Measurements from ENCODE around the gene DMBT1.

The DMBT1 gene

DNA sequence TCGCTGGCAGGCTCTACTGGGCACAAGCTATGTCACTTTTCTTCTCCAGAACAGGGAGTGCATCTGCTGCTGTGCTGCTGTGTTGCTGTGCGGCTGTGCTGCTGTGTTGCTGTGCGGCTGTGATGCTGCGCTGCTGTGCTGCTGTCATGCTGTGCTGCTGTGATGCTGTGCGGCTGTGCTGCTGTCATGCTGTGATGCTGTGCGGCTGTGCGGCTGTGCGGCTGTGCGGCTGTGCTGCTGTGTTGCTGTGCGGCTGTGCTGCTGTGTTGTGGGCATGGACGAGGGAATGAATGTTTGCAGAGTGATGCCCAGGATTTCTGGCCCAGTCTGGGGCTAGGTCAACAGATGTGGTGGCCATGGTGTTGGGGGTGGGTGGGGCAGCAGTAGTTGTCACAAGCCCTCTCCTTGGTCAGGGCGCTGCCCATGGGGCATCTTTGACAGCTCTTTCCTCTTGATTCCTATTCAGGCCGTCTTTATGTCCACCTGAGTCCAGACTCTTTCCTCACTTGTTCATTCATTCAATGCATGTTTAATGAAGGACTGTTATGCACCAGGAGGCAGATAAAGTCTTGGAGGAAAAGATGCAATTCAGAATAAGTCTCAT is 83.5 kb downstream of the DMBT1 start:
- no peak overlapping the region for H3K4me3 ChIP-seq (ENCODE audit: low read depth, low read length)

- no peak overlapping the region for H3K4me3 ChIP-seq (ENCODE audit: low read depth, low read length)
Observed at GRCh38 chr10:122646511-122647382, 86.2 kb downstream of the DMBT1 start.

DNA sequence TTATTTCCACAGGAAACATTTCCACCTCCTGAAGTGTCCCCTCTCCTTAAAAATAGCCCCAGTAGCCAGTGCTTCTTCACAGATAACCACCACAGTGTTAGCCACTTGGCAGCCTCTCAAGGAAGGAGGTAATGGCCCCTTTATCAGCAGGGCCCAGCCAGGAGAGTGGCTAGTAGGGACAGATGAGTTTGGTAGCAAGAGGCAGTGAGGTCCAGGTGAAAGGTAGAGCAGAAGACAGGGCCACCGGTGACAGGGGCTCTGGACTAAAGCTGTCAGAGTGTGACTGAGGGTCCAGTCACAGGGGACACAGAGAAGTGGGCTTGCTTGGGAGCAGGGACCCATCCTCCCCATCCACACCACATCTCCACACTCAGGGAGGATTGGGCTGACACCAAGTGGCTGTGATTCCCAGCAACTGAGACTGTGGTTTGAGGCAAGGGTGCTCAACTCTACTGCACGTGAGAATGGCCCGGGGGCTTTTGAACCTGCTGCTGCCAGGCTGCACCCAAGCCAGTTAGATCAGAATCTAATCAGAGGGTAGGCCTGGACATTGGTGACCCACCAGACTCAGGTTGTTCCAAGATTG is 86.9 kb downstream of the DMBT1 start:
- no peak overlapping the region for H3K4me3 ChIP-seq (ENCODE audit: low read depth, low read length)

- no peak overlapping the region for H3K4me3 ChIP-seq (ENCODE audit: low read depth, low read length)
Observed at GRCh38 chr10:122648599-122649428, 88.3 kb downstream of the DMBT1 start.

DNA sequence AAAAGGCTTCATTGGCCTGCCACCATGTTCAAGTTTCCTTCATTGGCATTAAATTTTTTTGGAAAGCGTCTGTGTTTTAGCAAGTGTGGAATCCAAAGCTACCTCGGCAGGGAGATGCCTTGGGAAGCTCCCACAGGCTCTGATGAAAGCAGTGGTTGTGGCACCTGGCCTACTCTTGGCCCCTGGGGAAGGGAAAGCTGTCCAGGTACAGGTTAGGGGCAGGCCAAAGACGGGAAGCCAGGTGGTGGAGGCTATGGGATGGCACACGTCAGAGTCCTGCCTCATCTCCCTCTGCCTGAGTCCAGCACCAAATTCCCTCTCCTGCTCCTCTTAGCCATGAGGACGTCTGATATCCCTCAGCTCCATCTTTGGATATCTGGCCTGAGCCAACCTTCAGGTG is 89.3 kb downstream of the DMBT1 start:
- no peak overlapping the region for H3K4me3 ChIP-seq (ENCODE audit: low read depth, low read length)

GRCh38 chr10:122650331-122650730 is 89.8 kb downstream of the DMBT1 start:
- H3K4me3 ChIP-seq (ENCODE audit: low read depth, low read length), result no peak overlapping the region

GRCh38 chr10:122655524-122656307 is 95.2 kb downstream of the DMBT1 start:
- H3K4me3 ChIP-seq (ENCODE audit: low read depth, low read length), result no peak overlapping the region

DNA sequence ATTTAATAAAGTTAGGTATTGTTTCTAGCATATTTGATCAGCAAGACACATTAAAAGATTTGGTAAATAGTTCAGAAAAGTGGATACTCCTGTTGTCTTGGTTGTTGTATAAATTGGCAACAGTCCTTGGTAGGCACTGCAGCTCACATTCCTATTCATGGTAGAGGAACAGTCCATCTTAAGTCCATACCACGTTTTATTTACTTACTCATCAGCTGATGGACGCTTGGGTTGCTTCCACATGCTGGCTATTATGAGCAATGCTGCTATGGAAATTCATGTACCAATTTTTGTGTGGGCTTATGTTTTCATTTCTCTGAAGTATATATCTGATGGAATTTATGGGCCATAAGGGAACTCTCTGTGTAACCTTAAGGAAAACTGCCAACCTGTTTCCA is 95.8 kb downstream of the DMBT1 start:
- no peak overlapping the region for H3K4me3 ChIP-seq (ENCODE audit: low read depth, low read length)

GRCh38 chr10:122656741-122657140 is 96.2 kb downstream of the DMBT1 start:
- no peak overlapping the region for H3K4me3 ChIP-seq (ENCODE audit: low read depth, low read length)

DNA sequence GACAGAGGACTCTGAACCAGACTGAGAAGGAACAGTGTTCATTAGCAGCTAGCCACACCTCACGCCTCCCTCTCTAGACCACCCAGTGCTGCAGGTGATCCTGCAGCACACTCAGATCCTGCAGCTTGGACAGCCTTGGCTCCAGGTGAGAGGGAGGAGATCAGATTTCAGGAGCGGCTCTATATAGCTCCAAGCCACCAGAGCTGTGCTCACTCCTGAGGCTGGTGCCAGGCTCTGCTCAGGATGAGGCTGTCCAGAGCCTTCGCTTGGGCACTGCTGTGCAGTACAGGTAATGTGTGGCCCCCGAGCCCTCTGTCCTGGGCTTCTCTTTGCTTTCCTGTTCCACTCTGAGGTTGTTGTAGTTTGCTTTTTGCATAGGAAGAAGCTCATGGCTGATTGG is 96.7 kb downstream of the DMBT1 start:
- no peak overlapping the region for H3K4me3 ChIP-seq (ENCODE audit: low read depth, low read length)

DNA sequence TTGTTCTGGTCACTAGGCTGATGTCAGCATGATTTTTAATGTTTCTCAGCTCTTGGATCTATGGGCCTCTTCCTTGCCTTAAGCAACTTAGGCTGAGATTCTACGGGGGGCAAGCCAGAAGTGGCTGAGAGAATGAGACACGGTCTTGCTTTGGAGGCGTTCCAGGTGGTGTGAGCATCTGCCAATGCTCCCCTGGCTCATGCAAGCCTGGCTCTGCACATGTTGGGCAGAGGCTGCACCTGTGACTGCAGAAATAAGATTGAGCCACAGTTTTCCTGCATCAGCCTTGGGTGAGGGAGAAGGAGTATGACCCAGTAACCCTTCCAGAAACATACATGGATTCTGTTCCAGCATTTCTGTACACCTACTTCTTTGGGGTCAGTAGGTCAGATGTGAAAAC is 97.2 kb downstream of the DMBT1 start:
- H3K4me3 ChIP-seq (ENCODE audit: low read depth, low read length), result no peak overlapping the region

DNA sequence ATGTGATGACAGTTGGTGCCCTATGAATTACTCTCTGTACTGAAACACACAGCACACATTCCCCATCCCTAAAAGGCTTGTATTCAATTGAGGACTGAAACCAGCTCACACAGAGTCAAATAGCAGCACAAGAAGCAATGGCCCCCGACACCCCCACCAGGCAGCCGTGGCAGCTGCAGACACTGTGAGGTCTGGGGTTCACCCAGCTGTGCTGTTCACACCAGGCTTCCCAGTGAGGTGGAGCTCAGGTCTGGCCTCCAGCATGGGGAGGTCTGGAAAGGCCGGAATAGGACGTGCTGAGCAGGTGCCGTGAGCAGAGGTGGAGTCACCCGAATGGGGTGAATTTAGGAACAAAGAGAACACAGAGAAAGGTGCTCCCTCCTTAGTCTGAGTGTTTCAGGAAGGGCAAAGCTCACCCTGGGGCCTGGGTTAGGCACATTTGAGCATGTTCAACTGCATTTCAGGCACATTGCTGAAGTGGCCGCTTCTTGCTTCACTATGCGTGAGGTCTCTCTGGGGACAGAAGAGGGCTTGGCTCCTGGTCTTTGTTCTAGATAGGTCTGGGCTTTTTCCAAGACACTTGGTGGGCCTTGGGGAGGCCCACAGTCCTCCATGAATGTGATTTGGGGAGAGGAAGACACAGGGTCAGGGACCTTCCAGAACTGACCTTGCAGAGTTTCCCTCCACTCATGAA is 97.9 kb downstream of the DMBT1 start:
- H3K4me3 ChIP-seq (ENCODE audit: low read depth, low read length), result no peak overlapping the region

DNA sequence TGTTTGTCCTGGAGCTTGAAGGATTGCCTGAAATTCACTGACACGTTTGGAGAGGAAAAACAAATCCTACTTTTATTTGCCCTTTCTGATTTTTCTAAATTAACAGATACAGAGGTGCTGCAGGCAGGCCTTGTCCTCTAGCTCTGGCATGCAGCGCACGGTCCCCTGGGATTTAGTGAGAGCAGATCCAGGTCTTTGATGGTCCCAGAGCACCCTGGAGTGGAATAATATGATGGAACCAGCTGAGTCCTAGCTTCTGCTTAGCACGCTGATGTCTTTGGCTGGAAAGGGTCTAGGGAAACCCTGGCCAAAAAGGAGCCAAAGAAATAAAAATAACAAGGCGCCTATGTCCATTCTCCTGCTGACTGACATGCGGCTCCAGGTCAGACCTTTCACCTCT is 98.6 kb downstream of the DMBT1 start:
- no peak overlapping the region for H3K4me3 ChIP-seq (ENCODE audit: low read depth, low read length)

DNA sequence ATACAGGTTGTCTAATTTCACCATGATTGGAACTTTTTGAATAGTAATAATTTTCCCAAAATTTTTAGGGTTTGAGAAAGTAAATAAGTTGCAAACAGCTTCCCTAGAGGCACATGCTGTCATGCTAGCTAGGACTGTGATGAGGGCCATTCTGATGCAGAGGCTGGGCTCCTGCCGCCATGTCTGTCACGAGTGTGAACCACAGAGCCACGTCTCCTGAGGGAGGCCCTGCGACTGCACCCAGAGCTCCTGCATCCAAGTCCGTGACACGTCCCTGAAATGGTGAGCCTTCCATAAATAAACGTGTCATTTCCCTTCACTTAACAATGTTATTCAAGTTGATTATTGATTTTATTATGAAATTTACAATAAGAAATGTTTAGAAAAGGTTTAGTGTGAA is 99.1 kb downstream of the DMBT1 start:
- no peak overlapping the region for H3K4me3 ChIP-seq (ENCODE audit: low read depth, low read length)

DNA sequence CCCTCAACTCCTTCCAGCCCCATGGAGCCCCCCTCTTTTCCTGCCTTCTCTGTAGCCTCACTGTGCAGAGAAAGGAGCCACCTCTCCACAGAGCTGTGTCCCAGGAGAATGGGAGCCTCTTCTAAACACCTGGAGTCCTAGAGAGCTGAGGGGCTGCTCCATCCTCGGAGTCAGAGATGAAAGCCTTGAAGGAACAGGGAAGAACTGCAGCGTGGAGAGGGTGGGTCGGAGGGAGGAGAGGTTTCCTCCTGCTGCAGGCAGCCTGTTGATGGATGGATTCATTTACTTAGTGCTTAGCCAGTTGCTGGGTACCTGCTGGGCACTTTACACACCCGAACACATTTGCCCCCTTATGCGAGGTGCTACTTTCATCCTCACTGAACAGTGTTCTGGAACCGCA is 100.1 kb downstream of the DMBT1 start:
- no peak overlapping the region for H3K4me3 ChIP-seq (ENCODE audit: low read depth, low read length)

DNA sequence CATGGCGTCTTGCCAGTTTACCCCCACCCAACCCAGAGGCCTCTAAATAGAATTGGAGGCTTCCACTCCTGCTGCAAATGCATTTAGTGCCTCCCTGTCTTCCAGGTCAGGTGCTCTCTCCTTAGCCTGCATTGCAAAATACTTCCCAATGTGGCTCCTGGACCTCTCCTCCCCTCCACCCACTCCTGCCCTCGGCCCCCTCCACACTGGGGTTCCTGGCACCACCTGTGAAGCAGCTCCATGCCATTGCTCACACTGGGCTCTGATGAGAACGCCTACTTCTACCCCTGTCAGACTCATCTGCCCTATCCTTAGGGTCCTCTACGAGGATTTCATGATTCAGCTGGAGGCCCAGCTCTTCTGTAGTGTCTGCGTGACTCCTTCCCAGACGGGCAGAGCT is 101.7 kb downstream of the DMBT1 start:
- H3K4me3 ChIP-seq (ENCODE audit: low read depth, low read length), result no peak overlapping the region

DNA sequence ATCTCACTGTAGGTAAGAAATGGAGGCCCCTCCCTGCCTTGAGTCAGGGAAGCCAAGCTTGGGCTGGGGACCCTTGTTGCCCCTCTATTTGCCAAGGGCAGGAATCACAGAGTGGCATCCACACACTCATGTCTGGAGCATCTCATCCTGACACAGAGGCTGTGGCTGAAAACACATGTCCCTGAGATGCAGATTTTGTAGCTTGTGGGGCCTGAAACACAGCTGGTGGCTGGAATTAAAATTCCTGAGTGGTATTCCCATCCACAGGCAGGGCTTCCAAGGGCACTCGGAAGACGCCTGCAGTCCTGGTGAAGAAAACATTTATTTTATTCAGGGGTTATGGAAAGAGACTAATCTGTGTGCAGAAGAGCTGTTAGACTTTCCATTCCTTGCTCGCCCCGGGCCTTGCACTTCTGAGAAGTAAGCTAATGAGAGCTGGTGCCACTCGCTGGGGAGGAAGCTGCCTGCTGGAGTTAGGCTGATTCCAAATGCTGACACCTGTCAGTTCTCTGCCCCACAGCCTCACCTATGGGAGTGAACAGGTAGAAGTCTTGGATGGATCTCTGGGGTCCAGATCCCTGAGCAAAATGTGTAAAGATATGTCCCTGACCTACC is 103.1 kb downstream of the DMBT1 start:
- H3K4me3 ChIP-seq (ENCODE audit: low read depth, low read length), result no peak overlapping the region

DNA sequence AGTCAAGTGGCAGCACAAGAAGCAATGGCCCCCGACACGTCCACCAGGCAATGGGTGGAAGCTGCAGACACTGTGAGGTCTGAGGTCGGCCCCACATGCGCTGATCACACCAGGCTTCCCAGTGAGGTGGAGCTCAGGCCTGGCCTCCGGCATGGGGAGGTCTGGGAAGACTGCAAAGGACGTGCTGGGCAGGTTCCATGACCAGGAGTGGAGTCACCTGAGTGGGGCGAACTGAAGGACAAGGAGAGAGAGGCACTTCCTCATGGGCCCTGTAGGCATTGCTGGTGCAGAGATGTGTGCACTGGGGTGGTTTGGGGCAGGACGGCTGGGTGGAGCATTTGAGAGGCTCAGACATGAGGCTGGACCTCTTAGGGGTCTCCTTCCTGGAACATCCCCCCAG is 103.9 kb downstream of the DMBT1 start:
- H3K4me3 ChIP-seq (ENCODE audit: low read depth, low read length), result no peak overlapping the region

- no peak overlapping the region for H3K4me3 ChIP-seq (ENCODE audit: low read depth, low read length)
Observed at GRCh38 chr10:122665329-122665860, 104.8 kb downstream of the DMBT1 start.

Measured in iPS-11a (cell line).